Lung microvascular endothelial cell (primary cell): ENCODE results near the gene FJX1. TPM values are rescaled to one million over a fixed set of nuclear protein-coding genes. Genes with fewer than 3 reads are reported as not detected.

ENCODE experiments used
- DNase-seq, 2 donors: peaks; one replicate each; pipeline versions ENCODE4 v3.0.0 to v3.0.0-alpha.2; 2010; ENCODE audit warnings: low read depth in 2 of 2
- total RNA-seq: library from RNA; depleted of rRNA; stranded (reverse); fragments of >200 nt; gene quantifications from 2 replicates; pipeline ENCODE4 v1.2.1, GENCODE V29; 2014

Gene FJX1
- total RNA-seq, 1 donor from 2014 or later, result 29.0 TPM

- no peak for DNase-seq
Measured at GRCh38 chr11:35606206-35606605, 12.1 kb upstream of the FJX1 start.

GRCh38 chr11:35608502-35608901, 9.8 kb upstream of the FJX1 start:
- DNase-seq, result no peak

- DNase-seq, result no peak
Measured at GRCh38 chr11:35609656-35610055, 8.6 kb upstream of the FJX1 start.

GRCh38 chr11:35610631-35611030, 7.6 kb upstream of the FJX1 start:
- no peak for DNase-seq

GRCh38 chr11:35611741-35612140, 6.5 kb upstream of the FJX1 start:
- DNase-seq, result no peak

- no peak for DNase-seq
Measured at GRCh38 chr11:35614939-35615569, 3.2 kb upstream of the FJX1 start.

GRCh38 chr11:35615921-35616900, 2.0 kb upstream of the FJX1 start:
- DNase-seq, result peak; percentile 72 to 81

GRCh38 chr11:35617316-35617686, 959 bp upstream of the FJX1 start:
- no peak for DNase-seq

- peak; percentile 60 to 62 for DNase-seq
Measured at GRCh38 chr11:35618497-35619115, 346 bp downstream of the FJX1 start.

- DNase-seq, result peak; percentile 61 to 73
Measured at GRCh38 chr11:35619116-35619854, 1.0 kb downstream of the FJX1 start.

GRCh38 chr11:35619855-35620640, 1.8 kb downstream of the FJX1 start:
- peak; percentile 59 to 64 for DNase-seq

GRCh38 chr11:35620795-35621194, 2.5 kb downstream of the FJX1 start:
- DNase-seq, result no peak

GRCh38 chr11:35621620-35622019, 3.4 kb downstream of the FJX1 start:
- DNase-seq, result no peak

- peak; percentile 70 to 76 for DNase-seq
Measured at GRCh38 chr11:35622070-35622469, 3.8 kb downstream of the FJX1 start.

- DNase-seq, result peak; percentile 80 to 95
Measured at GRCh38 chr11:35623621-35624168, 5.4 kb downstream of the FJX1 start.

- DNase-seq, result no peak
Measured at GRCh38 chr11:35624316-35624715, 6.1 kb downstream of the FJX1 start.

GRCh38 chr11:35624781-35625180, 6.5 kb downstream of the FJX1 start:
- no peak for DNase-seq

- no peak for DNase-seq
Measured at GRCh38 chr11:35626501-35626900, 8.2 kb downstream of the FJX1 start.

- DNase-seq, result no peak
Measured at GRCh38 chr11:35629511-35629910, 11.3 kb downstream of the FJX1 start.

GRCh38 chr11:35629914-35630313, 11.7 kb downstream of the FJX1 start:
- DNase-seq, result peak; percentile 89 to 97
